Kidney glomerular epithelial cell (primary cell): ENCODE results near the gene SYN1.

Experiments used
- DNase-seq: peaks from one replicate; lab custom pipeline; 2025; lab: John Stamatoyannopoulos, UW

The SYN1 gene

GRCh38 chrX:47523297-47523696 is 96.4 kb downstream of the SYN1 start:
- peak; percentile 30 for DNase-seq
